Activated CD4-positive, alpha-beta T cell treated with anti-CD3 and anti-CD28 coated beads for 4 hours (primary cell): ENCODE measurements around the gene CHD3.

Experiments
- DNase-seq, 2 donors: peaks; one replicate each; pipeline ENCODE4 v3.0.0-alpha.2; 2020

The CHD3 gene

GRCh38 chr17:7888184-7888920, at the start of gene CHD3:
Gene CHD3, plus strand, starts transcription at chr17:7888789. Its CDS starts 212 bp downstream, at chr17:7889001.
- DNase-seq, result peak; percentile 55 to 56

- DNase-seq, result no peak
Measured at GRCh38 chr17:7839190-7839875, 49.3 kb upstream of the CHD3 start.

GRCh38 chr17:7839876-7840261, 48.7 kb upstream of the CHD3 start:
- DNase-seq, result no peak

- no peak for DNase-seq
Measured at GRCh38 chr17:7840441-7840840, 48.1 kb upstream of the CHD3 start.

GRCh38 chr17:7840875-7841274, 47.7 kb upstream of the CHD3 start:
- DNase-seq, result no peak

GRCh38 chr17:7841396-7841914, 47.1 kb upstream of the CHD3 start:
- peak; percentile 97 to 99 for DNase-seq

GRCh38 chr17:7841915-7842379, 46.6 kb upstream of the CHD3 start:
- peak; percentile 87 to 92 for DNase-seq

GRCh38 chr17:7842380-7843256, 46.0 kb upstream of the CHD3 start:
- peak; percentile 99 for DNase-seq

GRCh38 chr17:7843257-7843535, 45.4 kb upstream of the CHD3 start:
- no peak for DNase-seq

GRCh38 chr17:7843536-7844291, 44.9 kb upstream of the CHD3 start:
- peak; percentile 94 to 95 for DNase-seq

- DNase-seq, result peak; percentile 73 to 80
Measured at GRCh38 chr17:7844292-7845154, 44.1 kb upstream of the CHD3 start.

- peak; percentile 28 to 36 for DNase-seq
Measured at GRCh38 chr17:7845359-7846062, 43.1 kb upstream of the CHD3 start.

- peak; percentile 18 to 33 for DNase-seq
Measured at GRCh38 chr17:7846063-7846735, 42.4 kb upstream of the CHD3 start.

GRCh38 chr17:7846765-7847661, 41.6 kb upstream of the CHD3 start:
- peak; percentile 33 to 37 for DNase-seq

- no peak for DNase-seq
Measured at GRCh38 chr17:7848131-7848579, 40.4 kb upstream of the CHD3 start.

GRCh38 chr17:7848739-7849129, 39.9 kb upstream of the CHD3 start:
- no peak for DNase-seq

- DNase-seq, result peak in 1 of 2 donors; percentile 33
Measured at GRCh38 chr17:7849130-7849750, 39.3 kb upstream of the CHD3 start.

- DNase-seq, result no peak
Measured at GRCh38 chr17:7849751-7850504, 38.7 kb upstream of the CHD3 start.
